ENCODE data around the gene YES1.

YES1 gene

GRCh38 chr18:711657-712400 is 100.2 kb downstream of the YES1 start:
- Mint-ChIP-seq H3K9me3 (no peaks in the 10 kb centered on the region), H3K27me3 (peaks cover 1% of the 10 kb centered on the region), H3K4me3 (peak overlapping the region; percentile 77), H3K36me3 (peaks cover 6% of the 10 kb centered on the region), H3K27ac (peak overlapping the region; percentile 94), H3K4me1 (peaks cover 9% of the 10 kb centered on the region)
- ATAC-seq (ENCODE audit: low read depth) = peak; percentile 79
- peak; percentile 20 to 51 for DNase-seq (ENCODE audit: low spot score in 2 of 2)

- Mint-ChIP-seq H3K4me3 (peak overlapping the region; percentile 77), H3K4me1 (peaks cover 9% of the 10 kb centered on the region), H3K27me3 (peaks cover 1% of the 10 kb centered on the region), H3K27ac (peak overlapping the region; percentile 94), H3K36me3 (peaks cover 6% of the 10 kb centered on the region), H3K9me3 (no peaks in the 10 kb centered on the region)
- peak; percentile 0 to 15 for DNase-seq (ENCODE audit: low spot score in 2 of 2)
- no peak for ATAC-seq (ENCODE audit: low read depth)
These were observed 100.8 kb downstream of the YES1 start for GRCh38 chr18:711310-711656.

GRCh38 chr18:710418-711300 is 101.4 kb downstream of the YES1 start:
- Mint-ChIP-seq H3K4me1 (peaks cover 9% of the 10 kb centered on the region), H3K27me3 (peaks cover 1% of the 10 kb centered on the region), H3K36me3 (peaks cover 6% of the 10 kb centered on the region), H3K9me3 (no peaks in the 10 kb centered on the region), H3K4me3 (peak overlapping the region; percentile 42), H3K27ac (peak overlapping the region; percentile 94)
- no peak for DNase-seq (ENCODE audit: low spot score in 2 of 2)
- ATAC-seq (ENCODE audit: low read depth) = no peak

- Mint-ChIP-seq H3K27me3 (peaks cover 1% of the 10 kb centered on the region), H3K4me1 (peaks cover 9% of the 10 kb centered on the region), H3K36me3 (peaks cover 6% of the 10 kb centered on the region), H3K4me3 (no peak overlapping the region), H3K9me3 (no peaks in the 10 kb centered on the region), H3K27ac (no peak overlapping the region)
- no peak for ATAC-seq (ENCODE audit: low read depth)
- no peak for DNase-seq (ENCODE audit: low spot score in 2 of 2)
These were observed 102.3 kb downstream of the YES1 start for GRCh38 chr18:709771-710170.

- peaks cover 1% of the 10 kb centered on the region for H3K27me3 Mint-ChIP-seq
- no peak overlapping the region for H3K27ac Mint-ChIP-seq
- peaks cover 6% of the 10 kb centered on the region for H3K36me3 Mint-ChIP-seq
- ATAC-seq (ENCODE audit: low read depth) (no peak), DNase-seq (ENCODE audit: low spot score in 2 of 2) (no peak)
- H3K4me3 Mint-ChIP-seq = no peak overlapping the region
- H3K9me3 Mint-ChIP-seq = no peaks in the 10 kb centered on the region
- peaks cover 9% of the 10 kb centered on the region for H3K4me1 Mint-ChIP-seq
These were observed 103.9 kb downstream of the YES1 start for GRCh38 chr18:708096-708495.

GRCh38 chr18:706405-706804 is 105.6 kb downstream of the YES1 start:
- DNase-seq (ENCODE audit: low spot score in 2 of 2) (no peak), ATAC-seq (ENCODE audit: low read depth) (no peak)
- peaks cover 8% of the 10 kb centered on the region for H3K4me1 Mint-ChIP-seq
- no peak overlapping the region for H3K4me3 Mint-ChIP-seq
- peaks cover 6% of the 10 kb centered on the region for H3K36me3 Mint-ChIP-seq
- peaks cover 1% of the 10 kb centered on the region for H3K27me3 Mint-ChIP-seq
- H3K9me3 Mint-ChIP-seq = no peaks in the 10 kb centered on the region
- H3K27ac Mint-ChIP-seq = no peak overlapping the region

- Mint-ChIP-seq H3K4me3 (no peak overlapping the region), H3K9me3 (no peaks in the 10 kb centered on the region), H3K36me3 (no peaks in the 10 kb centered on the region), H3K27me3 (no peaks in the 10 kb centered on the region), H3K27ac (no peak overlapping the region), H3K4me1 (no peaks in the 10 kb centered on the region)
- ATAC-seq (ENCODE audit: low read depth) (no peak), DNase-seq (ENCODE audit: low spot score in 2 of 2) (no peak)
These were observed 108.7 kb downstream of the YES1 start for GRCh38 chr18:703213-703967.

GRCh38 chr18:697800-698199 is 114.2 kb downstream of the YES1 start:
- no peaks in the 10 kb centered on the region for H3K9me3 Mint-ChIP-seq
- no peak overlapping the region for H3K4me3 Mint-ChIP-seq
- H3K4me1 Mint-ChIP-seq = peaks cover 2% of the 10 kb centered on the region
- H3K27ac Mint-ChIP-seq = no peak overlapping the region
- peaks cover 6% of the 10 kb centered on the region for H3K36me3 Mint-ChIP-seq
- H3K27me3 Mint-ChIP-seq = no peaks in the 10 kb centered on the region
- ATAC-seq (ENCODE audit: low read depth) (no peak), DNase-seq (ENCODE audit: low spot score in 2 of 2) (no peak)

GRCh38 chr18:697012-697411 is 115.0 kb downstream of the YES1 start:
- DNase-seq (ENCODE audit: low spot score in 2 of 2) = no peak
- no peak overlapping the region for H3K27ac Mint-ChIP-seq
- no peaks in the 10 kb centered on the region for H3K9me3 Mint-ChIP-seq
- peaks cover 6% of the 10 kb centered on the region for H3K36me3 Mint-ChIP-seq
- ATAC-seq (ENCODE audit: low read depth) = no peak
- H3K27me3 Mint-ChIP-seq = no peaks in the 10 kb centered on the region
- no peak overlapping the region for H3K4me3 Mint-ChIP-seq
- H3K4me1 Mint-ChIP-seq = peaks cover 2% of the 10 kb centered on the region

GRCh38 chr18:693466-694187 is 118.4 kb downstream of the YES1 start:
- H3K9me3 Mint-ChIP-seq = no peaks in the 10 kb centered on the region

GRCh38 chr18:692824-693223 is 119.2 kb downstream of the YES1 start:
- peaks cover 2% of the 10 kb centered on the region for H3K4me1 Mint-ChIP-seq
- H3K4me3 Mint-ChIP-seq = no peak overlapping the region
- no peaks in the 10 kb centered on the region for H3K9me3 Mint-ChIP-seq
- no peak for ATAC-seq (ENCODE audit: low read depth)
- DNase-seq (ENCODE audit: low spot score in 2 of 2) = no peak
- no peak overlapping the region for H3K27ac Mint-ChIP-seq
- peaks cover 6% of the 10 kb centered on the region for H3K36me3 Mint-ChIP-seq
- H3K27me3 Mint-ChIP-seq = no peaks in the 10 kb centered on the region

More at GRCh38 chr18:693466-694187, 118.4 kb downstream of the YES1 start:
- Mint-ChIP-seq H3K4me1 (peaks cover 2% of the 10 kb centered on the region), H3K4me3 (no peak overlapping the region), H3K27ac (peak overlapping the region; percentile 19), H3K36me3 (peaks cover 6% of the 10 kb centered on the region), H3K27me3 (no peaks in the 10 kb centered on the region)
- no peak for ATAC-seq (ENCODE audit: low read depth)
- DNase-seq (ENCODE audit: low spot score in 2 of 2) = no peak

GRCh38 chr18:688323-688722 is 123.7 kb downstream of the YES1 start:
- H3K36me3 Mint-ChIP-seq = peaks cover 2% of the 10 kb centered on the region

GRCh38 chr18:686339-687111 is 125.5 kb downstream of the YES1 start:
- ATAC-seq (ENCODE audit: low read depth) = no peak
- Mint-ChIP-seq H3K36me3 (peaks cover 5% of the 10 kb centered on the region), H3K4me3 (no peak overlapping the region), H3K4me1 (no peaks in the 10 kb centered on the region), H3K27me3 (no peaks in the 10 kb centered on the region), H3K9me3 (no peaks in the 10 kb centered on the region), H3K27ac (no peak overlapping the region)
- no peak for DNase-seq (ENCODE audit: low spot score in 2 of 2)

More at GRCh38 chr18:688323-688722, 123.7 kb downstream of the YES1 start:
- H3K4me3 Mint-ChIP-seq = no peak overlapping the region
- H3K27ac Mint-ChIP-seq = no peak overlapping the region
- H3K27me3 Mint-ChIP-seq = no peaks in the 10 kb centered on the region
- H3K4me1 Mint-ChIP-seq = no peaks in the 10 kb centered on the region
- ATAC-seq (ENCODE audit: low read depth) (no peak), DNase-seq (ENCODE audit: low spot score in 2 of 2) (no peak)
- no peaks in the 10 kb centered on the region for H3K9me3 Mint-ChIP-seq

Measured in memory B cell (primary cell).